ENCODE measurements around the gene ZYX.
A peak's percentile ranks its signal among the peaks of the same experiment; 100 is the strongest.

Gene ZYX

GRCh38 chr7:143380646-143381426 lies at the start of gene ZYX:
TSS of gene ZYX (plus strand) at chr7:143381345. CDS start at chr7:143381572, 227 bp downstream.
- DNase-seq (ENCODE audit: insufficient read length, low spot score) (peak; percentile 83), FAIRE-seq (no peak)
- no peak for TF ChIP-seq CTCF (IDR thresholded peaks at IDR 0.05; ENCODE audit: insufficient read depth, missing control alignments)

- DNase-seq (ENCODE audit: insufficient read length, low spot score) (no peak), FAIRE-seq (no peak)
- no peak for TF ChIP-seq CTCF (IDR thresholded peaks at IDR 0.05; ENCODE audit: insufficient read depth, missing control alignments)
These were observed 46.9 kb upstream of the ZYX start for GRCh38 chr7:143334244-143334643.

- no peak for TF ChIP-seq CTCF (IDR thresholded peaks at IDR 0.05; ENCODE audit: insufficient read depth, missing control alignments)
- no peak for DNase-seq (ENCODE audit: insufficient read length, low spot score)
- FAIRE-seq: no peak
These were observed 43.9 kb upstream of the ZYX start for GRCh38 chr7:143337216-143337615.

- no peak for DNase-seq (ENCODE audit: insufficient read length, low spot score)
- no peak for TF ChIP-seq CTCF (IDR thresholded peaks at IDR 0.05; ENCODE audit: insufficient read depth, missing control alignments)
- FAIRE-seq: no peak
These were observed 39.3 kb upstream of the ZYX start for GRCh38 chr7:143341842-143342241.

- no peak for FAIRE-seq
- DNase-seq (ENCODE audit: insufficient read length, low spot score): no peak
These were observed 37.5 kb upstream of the ZYX start for GRCh38 chr7:143343596-143343995.

GRCh38 chr7:143345428-143345900 lies 35.7 kb upstream of the ZYX start:
- FAIRE-seq (no peak), DNase-seq (ENCODE audit: insufficient read length, low spot score) (no peak)
- peak; percentile 35 for TF ChIP-seq CTCF (IDR thresholded peaks at IDR 0.05; ENCODE audit: insufficient read depth, missing control alignments)

More at GRCh38 chr7:143343596-143343995, 37.5 kb upstream of the ZYX start:
- no peak for TF ChIP-seq CTCF (IDR thresholded peaks at IDR 0.05; ENCODE audit: insufficient read depth, missing control alignments)

- TF ChIP-seq CTCF (IDR thresholded peaks at IDR 0.05; ENCODE audit: insufficient read depth, missing control alignments): no peak
- DNase-seq (ENCODE audit: insufficient read length, low spot score) (no peak), FAIRE-seq (no peak)
These were observed 35.1 kb upstream of the ZYX start for GRCh38 chr7:143346018-143346417.
